SK-N-MC (cell line): Measurements from ENCODE around the gene TMEM255B.
"Not testable (repeated sequence)": the region's sequence is repeated elsewhere in the genome, so short reads cannot be mapped to it uniquely, and the experiment has no call there.

Source experiments
- DNase-seq: peaks from one replicate; pipeline ENCODE4 v3.0.0-alpha.2; 2011; ENCODE audit warnings: low read depth, low spot score
- H3K27ac ChIP-seq: fragments of 200-600 bp; sonication (generic); 2 replicates; pipeline ENCODE4 v1.5.1; 2016; ENCODE audit warnings: mixed run types
- H3K36me3 ChIP-seq: fragments of 200-600 bp; sonication (generic); 2 replicates; pipeline ENCODE4 v1.6.1; 2017; ENCODE audit warnings: antibody characterized with exemption, low read length, mixed read lengths; ENCODE audit not compliant: insufficient read depth
- H3K4me3 ChIP-seq: fragments of 200-600 bp; sonication (generic); 2 replicates; pipeline ENCODE4 v1.5.1; 2016
- H3K9ac ChIP-seq: fragments of 200-600 bp; sonication (generic); 2 replicates; pipeline ENCODE4 v1.8.0; 2017; ENCODE audit warnings: mixed run types, mixed read lengths; ENCODE audit not compliant: insufficient read length
- H3K9me3 ChIP-seq: fragments of 200-600 bp; sonication (generic); 2 replicates; pipeline ENCODE4 v1.6.1; 2017; ENCODE audit warnings: low read depth, mild to moderate bottlenecking, antibody characterized with exemption, low read length, moderate library complexity, mixed read lengths
- EZH2 ChIP-seq: fragments of 200-600 bp; sonication (generic); IDR thresholded peaks from one replicate; pipeline ENCODE4 v1.6.1; 2017; ENCODE audit warnings: antibody characterized with exemption
- FOXP2 ChIP-seq: optimal IDR thresholded peaks from 2 replicates; pipeline ENCODE3; 2011; ENCODE audit warnings: mild to moderate bottlenecking, moderate library complexity; ENCODE audit not compliant: insufficient read depth; ENCODE audit errors: extremely low read length, control extremely low read depth
- POLR2AphosphoS5 ChIP-seq: IDR thresholded peaks from 2 replicates; pipeline ENCODE4 v1.6.1; 2012; ENCODE audit warnings: mild to moderate bottlenecking, low read depth, low read length, borderline replicate concordance

TMEM255B gene

DNA sequence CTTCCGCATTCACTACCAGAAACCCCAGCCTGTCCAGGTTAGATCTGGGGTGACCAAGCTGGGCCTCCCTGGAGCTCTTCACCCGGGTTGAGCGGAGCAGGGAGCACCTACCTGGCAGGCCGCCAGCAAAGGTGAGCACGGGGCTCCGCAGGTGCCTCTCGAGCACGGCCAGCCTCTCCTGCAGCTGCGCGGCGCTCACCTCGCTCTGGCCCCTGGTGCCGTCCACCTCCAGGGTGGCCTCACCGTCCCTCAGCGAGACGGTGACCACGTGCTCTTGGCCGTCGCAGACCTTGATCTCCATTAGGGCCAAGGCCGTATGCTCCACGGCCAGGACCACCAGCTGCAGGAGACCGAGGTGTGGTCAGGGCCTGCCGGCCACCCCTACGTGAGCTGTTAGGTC lies 62.8 kb downstream of the TMEM255B start:
- no peak overlapping the region for H3K4me3 ChIP-seq
- DNase-seq: no peak

DNA sequence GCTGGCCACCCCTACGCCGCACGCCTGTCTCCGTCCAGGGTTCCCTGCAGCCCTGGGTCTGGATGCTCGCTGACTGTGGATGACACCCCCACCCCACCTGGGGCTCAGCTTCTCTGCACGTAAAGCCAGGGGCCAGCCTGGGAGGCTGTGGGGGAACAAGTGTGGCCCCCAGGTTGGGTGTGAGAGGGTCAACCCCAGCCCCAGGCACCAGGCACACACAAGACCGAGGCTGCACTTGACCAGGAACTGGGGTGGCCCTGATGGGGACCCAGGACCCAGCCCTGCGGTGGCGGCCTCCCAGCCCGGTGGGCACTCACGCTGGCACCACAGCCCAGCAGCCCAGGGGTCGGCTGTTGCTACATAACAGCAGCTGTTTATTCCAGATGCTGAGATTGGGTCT lies 63.2 kb downstream of the TMEM255B start:
- Histone ChIP-seq H3K4me3 (no peak overlapping the region), H3K36me3 (no peaks in the 10 kb centered on the region), H3K9me3 (no peaks in the 10 kb centered on the region), H3K9ac (no peak overlapping the region), H3K27ac (no peak overlapping the region)
- TF ChIP-seq EZH2: no peak
- no peak for TF ChIP-seq POLR2AphosphoS5
- TF ChIP-seq FOXP2: no peak
- DNase-seq: no peak

More for the DNA sequence above, 62.8 kb downstream of the TMEM255B start:
- Histone ChIP-seq H3K9me3 (no peaks in the 10 kb centered on the region), H3K27ac (no peak overlapping the region), H3K9ac (no peak overlapping the region), H3K36me3 (no peaks in the 10 kb centered on the region)
- TF ChIP-seq POLR2AphosphoS5: no peak
- no peak for TF ChIP-seq EZH2
- TF ChIP-seq FOXP2: no peak

DNA sequence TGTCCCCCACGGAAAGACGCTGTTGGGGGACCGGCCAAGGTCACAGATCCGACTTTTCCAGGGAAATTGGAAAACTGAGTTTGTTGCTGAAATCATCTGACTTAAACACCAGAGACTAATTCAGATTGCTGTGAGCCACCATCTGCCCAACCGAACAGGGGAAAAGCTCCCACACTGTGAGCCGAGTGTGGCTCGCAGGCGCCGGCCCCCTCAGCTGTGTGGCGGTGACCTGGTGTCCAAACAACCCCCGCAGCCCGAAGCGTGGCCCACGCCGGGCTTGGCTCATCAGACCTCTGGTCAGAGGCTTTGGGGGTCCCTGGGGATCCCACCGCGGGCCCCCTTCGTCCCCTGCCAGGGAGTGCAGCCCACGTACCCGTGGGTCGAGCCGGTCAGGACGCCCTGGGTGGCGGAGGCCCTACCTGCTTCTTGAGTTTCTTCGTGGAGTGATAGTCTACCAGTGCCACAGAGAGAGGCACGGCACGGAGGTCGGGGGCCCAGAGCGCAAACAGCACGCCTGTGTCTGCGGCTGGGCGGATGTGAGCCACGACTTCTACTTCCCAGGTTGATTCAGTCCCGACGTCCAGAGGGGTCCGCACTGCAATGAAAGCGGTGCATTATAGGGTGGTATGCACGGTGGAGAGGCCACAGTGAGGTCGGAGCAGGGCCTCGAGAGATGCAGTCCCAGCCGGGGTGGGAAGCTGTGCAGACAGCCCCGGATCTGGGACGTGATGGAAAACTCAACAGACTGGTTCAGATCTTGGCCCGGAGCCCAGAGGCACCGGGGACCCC lies 64.1 kb downstream of the TMEM255B start:
- no peaks in the 10 kb centered on the region for H3K36me3 ChIP-seq
- no peak overlapping the region for H3K27ac ChIP-seq
- DNase-seq: no peak
- no peaks in the 10 kb centered on the region for H3K9me3 ChIP-seq
- no peak overlapping the region for H3K4me3 ChIP-seq
- no peak for TF ChIP-seq POLR2AphosphoS5
- no peak for TF ChIP-seq FOXP2
- no peak for TF ChIP-seq EZH2
- H3K9ac ChIP-seq: no peak overlapping the region

DNA sequence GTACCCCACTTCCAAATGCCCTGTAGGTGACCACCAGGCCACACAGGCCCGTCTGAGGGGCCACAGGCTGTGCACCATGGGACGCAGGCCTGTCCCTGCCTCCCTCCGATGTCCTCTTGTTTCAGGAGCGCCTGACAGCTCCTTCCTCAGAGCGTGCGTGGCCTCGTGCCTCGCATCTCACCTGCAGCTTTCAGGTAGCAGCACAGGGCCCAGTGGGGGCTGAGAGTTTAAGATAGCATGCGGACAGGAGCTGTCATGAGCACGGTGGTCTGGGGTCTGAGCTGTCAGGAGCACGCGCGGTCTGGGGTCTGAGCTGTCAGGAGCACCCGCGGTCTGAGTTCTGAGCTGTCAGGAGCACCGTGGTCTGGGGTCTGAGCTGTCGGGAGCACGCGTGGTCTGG lies 64.7 kb downstream of the TMEM255B start:
- H3K9me3 ChIP-seq: no peaks in the 10 kb centered on the region
- no peaks in the 10 kb centered on the region for H3K36me3 ChIP-seq
- H3K4me3 ChIP-seq: no peak overlapping the region
- TF ChIP-seq EZH2 (no peak), FOXP2 (no peak), POLR2AphosphoS5 (no peak)
- DNase-seq: no peak
- H3K9ac ChIP-seq: no peak overlapping the region
- H3K27ac ChIP-seq: no peak overlapping the region

DNA sequence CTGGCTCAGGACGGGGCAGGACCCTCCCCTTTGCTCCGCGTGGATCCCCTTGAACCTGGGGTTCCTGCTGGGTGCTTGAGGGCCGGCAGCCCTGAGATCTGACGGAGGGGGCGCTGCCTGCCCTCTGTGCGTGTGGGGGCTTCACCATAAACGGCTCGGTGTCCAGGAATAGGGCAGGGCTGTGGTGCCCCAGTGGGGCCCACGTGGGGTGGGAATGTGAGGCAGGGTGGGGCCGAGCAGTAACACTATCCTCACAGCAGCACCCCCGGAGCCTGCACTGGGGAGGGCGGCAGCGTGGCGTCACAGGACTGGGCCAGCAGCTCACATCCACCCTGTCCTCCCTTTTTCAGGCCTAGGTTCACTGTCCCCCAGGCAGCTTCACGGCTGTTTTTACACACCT lies 66.8 kb downstream of the TMEM255B start:
- TF ChIP-seq POLR2AphosphoS5 (no peak), EZH2 (no peak)
- H3K4me3 ChIP-seq: no peak overlapping the region
- H3K9ac ChIP-seq: no peak overlapping the region
- H3K36me3 ChIP-seq: no peaks in the 10 kb centered on the region
- DNase-seq: no peak
- H3K27ac ChIP-seq: no peak overlapping the region
- H3K9me3 ChIP-seq: no peaks in the 10 kb centered on the region

DNA sequence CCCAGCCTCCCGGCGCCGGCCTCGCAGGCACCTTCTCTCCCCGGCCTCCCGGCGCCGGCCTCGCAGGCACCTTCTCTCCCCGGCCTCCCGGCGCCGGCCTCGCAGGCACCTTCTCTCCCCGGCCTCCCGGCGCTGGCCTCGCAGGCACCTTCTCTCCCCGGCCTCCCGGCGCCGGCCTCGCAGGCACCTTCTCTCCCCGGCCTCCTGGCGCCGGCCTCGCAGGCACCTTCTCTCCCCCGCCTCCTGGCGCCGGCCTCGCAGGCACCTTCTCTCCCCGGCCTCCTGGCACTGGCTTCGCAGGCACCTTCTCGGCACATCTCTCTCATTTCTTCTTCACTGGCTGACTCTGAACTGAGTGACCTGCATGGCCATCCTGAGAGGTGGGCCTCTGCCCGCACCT lies 67.4 kb downstream of the TMEM255B start:
- not testable (repeated sequence) for H3K9ac ChIP-seq, H3K36me3 ChIP-seq, DNase-seq, H3K27ac ChIP-seq, H3K9me3 ChIP-seq, H3K4me3 ChIP-seq

DNA sequence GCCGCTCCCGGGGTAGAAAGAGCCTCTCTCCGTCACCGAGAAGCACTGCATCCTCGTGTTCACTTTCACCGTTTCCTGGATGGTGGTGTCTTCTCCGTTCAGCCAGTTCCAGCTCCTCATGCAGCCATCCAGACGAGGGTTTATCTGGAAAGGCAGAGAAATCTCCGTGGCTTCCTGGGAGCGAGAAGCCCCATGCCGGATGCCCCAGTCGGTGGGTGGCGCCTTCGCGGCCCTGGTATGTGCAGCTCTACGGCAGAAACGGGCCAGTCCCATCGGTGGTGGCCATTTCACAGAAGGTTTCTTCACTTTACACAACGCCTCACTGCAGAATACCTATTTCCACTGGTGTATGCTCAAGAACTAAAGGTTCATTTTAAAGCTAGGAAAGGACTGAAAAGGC lies 68.0 kb downstream of the TMEM255B start:
- H3K27ac ChIP-seq: no peak overlapping the region
- DNase-seq: no peak
- H3K9me3 ChIP-seq: no peaks in the 10 kb centered on the region
- H3K4me3 ChIP-seq: no peak overlapping the region
- no peak overlapping the region for H3K9ac ChIP-seq
- no peaks in the 10 kb centered on the region for H3K36me3 ChIP-seq
- TF ChIP-seq FOXP2 (no peak), POLR2AphosphoS5 (no peak), EZH2 (no peak)

DNA sequence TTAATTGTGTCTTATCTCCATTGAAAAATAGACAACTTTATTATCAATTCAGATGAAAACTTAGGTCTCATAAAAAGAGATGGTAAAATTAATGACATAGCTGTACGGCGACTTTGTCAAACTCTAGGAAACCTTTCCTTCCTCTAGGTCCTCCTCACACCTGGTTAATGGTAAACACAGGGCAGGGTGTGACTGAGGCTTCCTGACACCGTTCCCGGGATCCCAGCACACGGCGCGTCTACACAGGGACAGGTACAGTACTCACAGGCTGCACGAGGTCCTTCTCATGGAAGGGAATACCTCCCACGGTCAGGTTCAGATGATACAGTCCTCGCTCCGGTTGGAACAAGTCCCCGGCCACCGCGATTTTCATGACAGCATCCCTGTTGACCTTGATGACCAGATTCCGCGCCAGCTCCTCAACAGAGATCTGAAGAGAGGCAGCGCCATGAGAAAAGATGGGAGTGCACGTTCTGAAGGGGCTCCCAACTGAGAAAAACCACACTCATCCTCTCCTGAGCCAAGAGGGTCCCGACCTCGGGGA lies 69.3 kb downstream of the TMEM255B start:
- no peak overlapping the region for H3K27ac ChIP-seq
- H3K4me3 ChIP-seq: no peak overlapping the region
- DNase-seq: no peak
- H3K9me3 ChIP-seq: no peaks in the 10 kb centered on the region
- no peaks in the 10 kb centered on the region for H3K36me3 ChIP-seq
- H3K9ac ChIP-seq: no peak overlapping the region
- TF ChIP-seq EZH2 (no peak), POLR2AphosphoS5 (no peak), FOXP2 (no peak)

DNA sequence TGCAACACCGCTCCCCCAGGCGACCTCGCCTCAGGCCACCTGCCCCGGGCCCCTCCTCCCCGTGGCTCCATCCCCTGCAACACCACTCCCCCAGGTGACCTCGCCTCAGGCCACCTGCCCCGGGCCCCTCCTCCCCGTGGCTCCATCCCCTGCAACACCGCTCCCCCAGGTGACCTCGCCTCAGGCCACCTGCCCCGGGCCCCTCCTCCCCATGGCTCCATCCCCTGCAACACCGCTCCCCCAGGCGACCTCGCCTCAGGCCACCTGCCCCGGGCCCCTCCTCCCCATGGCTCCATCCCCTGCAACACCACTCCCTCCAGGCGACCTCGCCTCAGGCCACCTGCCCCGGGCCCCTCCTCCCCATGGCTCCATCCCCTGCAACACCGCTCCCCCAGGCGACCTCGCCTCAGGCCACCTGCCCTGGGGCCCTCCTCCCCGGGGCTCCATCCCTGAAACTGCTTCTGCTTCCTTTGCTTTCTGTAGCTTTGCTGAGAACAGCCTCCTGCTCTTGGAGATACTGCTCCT lies 71.5 kb downstream of the TMEM255B start:
- DNase-seq, H3K27ac ChIP-seq, H3K9me3 ChIP-seq, H3K9ac ChIP-seq, H3K36me3 ChIP-seq, H3K4me3 ChIP-seq: not testable (repeated sequence)
